ENCODE data around the gene PEX5.

Gene PEX5

DNA sequence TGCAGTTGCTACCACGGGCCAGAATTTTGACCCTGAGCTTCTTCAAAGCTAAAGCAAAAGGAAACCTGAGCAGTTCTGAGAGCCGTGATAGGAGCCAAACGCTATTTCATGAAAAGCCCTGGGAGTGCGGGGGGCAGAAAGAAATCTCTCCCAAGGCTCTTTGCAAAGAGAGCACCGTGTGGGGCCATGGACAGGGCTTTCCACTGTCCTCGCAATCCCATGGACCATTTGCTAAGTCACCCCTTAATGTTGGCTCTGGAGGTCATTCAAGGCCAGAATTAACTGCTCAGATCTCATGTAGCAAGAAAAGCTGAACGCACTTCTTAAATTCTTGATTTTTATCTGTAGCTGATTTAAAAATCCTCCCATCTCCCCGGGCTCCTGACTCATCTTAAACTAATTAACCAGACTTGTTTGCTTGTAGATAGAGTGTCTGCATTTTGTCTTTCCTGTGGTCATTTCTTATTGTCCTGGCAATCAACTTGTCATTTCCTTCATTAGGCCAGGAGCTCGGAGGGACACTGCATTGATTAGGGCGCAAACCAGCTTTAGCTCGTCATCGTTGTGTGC is 34.5 kb upstream of the PEX5 start:
- H3K9me3 Mint-ChIP-seq, result no peaks in the 10 kb centered on the region
- H3K27ac Mint-ChIP-seq, result no peak overlapping the region
- H3K27me3 Mint-ChIP-seq, result no peaks in the 10 kb centered on the region
- H3K4me1 Mint-ChIP-seq (ENCODE audit: low read depth), result no peaks in the 10 kb centered on the region
- no peak overlapping the region for H3K4me3 Mint-ChIP-seq
- peaks cover 18% of the 10 kb centered on the region for H3K36me3 Mint-ChIP-seq (ENCODE audit: low read depth)

DNA sequence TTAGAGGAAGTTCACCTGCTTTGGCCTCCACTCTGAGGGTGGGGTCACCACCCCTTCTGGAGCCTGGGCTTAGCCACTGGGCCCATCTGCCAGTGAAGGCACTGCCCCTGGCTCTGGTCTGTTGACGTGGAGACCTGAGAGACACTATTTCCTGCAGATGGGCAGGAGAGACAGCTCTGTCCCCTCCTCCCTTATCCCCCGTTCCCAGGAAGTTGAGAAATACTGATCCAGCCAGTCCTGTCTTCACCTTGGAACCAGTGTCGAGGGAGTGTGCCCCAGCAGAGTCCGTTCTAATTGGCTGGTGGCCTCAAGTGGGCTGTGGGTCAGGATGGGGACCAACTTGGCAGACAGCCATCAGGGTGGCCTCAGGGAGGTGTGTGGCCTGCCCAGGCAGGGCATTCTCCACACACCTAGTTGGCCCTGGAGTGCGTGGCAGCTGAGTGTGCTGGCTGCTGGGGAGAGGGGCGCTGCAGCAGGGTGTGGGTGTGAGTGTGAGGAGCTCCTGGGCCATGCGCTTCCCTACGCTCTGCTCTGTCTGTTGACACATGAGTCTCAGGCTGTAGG is 33.9 kb upstream of the PEX5 start:
- H3K9me3 Mint-ChIP-seq, result no peaks in the 10 kb centered on the region
- H3K36me3 Mint-ChIP-seq (ENCODE audit: low read depth), result peaks cover 13% of the 10 kb centered on the region
- no peak overlapping the region for H3K27ac Mint-ChIP-seq
- H3K4me3 Mint-ChIP-seq, result no peak overlapping the region
- no peaks in the 10 kb centered on the region for H3K4me1 Mint-ChIP-seq (ENCODE audit: low read depth)
- H3K27me3 Mint-ChIP-seq, result no peaks in the 10 kb centered on the region

DNA sequence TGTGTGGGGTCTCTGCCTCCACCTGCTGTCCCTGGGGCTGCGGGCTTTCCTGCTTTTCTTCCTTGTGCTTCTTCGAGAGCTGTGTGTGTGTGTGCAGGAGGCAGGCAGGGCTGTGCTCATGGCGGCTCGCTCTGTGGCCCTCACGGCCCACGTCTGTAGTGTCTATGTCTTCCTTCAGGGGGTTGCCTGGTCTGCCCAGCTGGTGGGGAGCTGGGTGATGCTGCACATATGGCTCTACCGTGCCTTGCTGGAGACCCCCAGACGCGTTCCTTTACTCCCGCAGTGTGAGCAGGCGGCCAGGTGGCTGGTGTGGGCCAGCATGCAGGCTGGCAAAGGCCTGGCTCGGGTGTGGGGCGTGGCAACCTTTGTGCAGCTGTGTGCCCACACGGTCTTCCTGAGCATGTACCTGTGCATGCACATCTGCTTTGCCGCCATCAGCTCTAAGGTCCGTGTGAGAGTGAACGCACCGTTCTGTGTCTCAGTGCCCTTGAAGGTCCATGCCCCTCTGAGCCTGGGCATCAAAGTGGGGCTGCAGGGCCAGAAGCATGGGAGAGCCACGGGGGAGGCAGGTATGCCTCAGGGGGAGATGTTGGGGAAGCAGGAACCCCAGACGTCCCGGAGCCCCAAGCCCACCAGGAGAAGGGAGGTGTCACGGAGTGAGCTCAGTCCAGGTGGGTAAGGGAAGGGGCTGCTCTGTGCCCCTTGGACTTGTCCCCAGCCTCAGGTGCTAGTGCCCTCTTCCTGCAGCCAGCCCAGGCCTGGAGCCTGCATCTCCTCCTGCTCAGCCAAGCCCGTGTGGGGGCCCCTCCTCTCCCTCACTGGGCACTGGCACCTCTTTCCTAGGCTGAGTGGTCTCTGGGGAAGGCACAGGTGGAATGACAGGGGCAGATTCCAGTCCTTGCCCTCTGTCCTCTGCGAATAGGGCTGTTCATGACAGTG is 33.0 kb upstream of the PEX5 start:
- H3K4me3 Mint-ChIP-seq, result no peak overlapping the region
- no peaks in the 10 kb centered on the region for H3K27me3 Mint-ChIP-seq
- H3K4me1 Mint-ChIP-seq (ENCODE audit: low read depth), result no peaks in the 10 kb centered on the region
- no peak overlapping the region for H3K27ac Mint-ChIP-seq
- peaks cover 6% of the 10 kb centered on the region for H3K36me3 Mint-ChIP-seq (ENCODE audit: low read depth)
- H3K9me3 Mint-ChIP-seq, result no peaks in the 10 kb centered on the region

DNA sequence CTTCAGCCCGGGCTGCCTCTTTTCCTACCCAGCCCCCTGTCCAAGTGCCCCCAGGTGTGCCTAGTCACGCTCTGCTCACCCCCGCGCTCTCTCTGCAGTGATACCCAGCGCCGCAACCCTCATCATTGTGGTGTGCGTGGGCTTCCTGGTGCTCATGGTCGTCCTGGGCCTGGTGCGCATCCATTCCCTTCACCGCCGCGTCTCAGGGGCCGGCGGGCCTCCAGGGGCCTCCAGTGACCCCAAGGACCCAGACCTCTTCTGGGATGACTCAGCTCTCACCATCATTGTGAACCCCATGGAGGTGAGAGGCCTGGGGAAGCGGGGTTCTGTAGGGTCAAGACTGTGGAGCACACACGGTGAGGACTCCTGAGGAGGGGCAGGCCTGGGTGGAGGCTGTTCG is 32.1 kb upstream of the PEX5 start:
- H3K27ac Mint-ChIP-seq, result no peak overlapping the region
- H3K4me3 Mint-ChIP-seq, result no peak overlapping the region
- H3K4me1 Mint-ChIP-seq (ENCODE audit: low read depth), result no peaks in the 10 kb centered on the region
- H3K36me3 Mint-ChIP-seq (ENCODE audit: low read depth), result peaks cover 6% of the 10 kb centered on the region
- no peaks in the 10 kb centered on the region for H3K9me3 Mint-ChIP-seq
- H3K27me3 Mint-ChIP-seq, result peaks cover under 1% of the 10 kb centered on the region

DNA sequence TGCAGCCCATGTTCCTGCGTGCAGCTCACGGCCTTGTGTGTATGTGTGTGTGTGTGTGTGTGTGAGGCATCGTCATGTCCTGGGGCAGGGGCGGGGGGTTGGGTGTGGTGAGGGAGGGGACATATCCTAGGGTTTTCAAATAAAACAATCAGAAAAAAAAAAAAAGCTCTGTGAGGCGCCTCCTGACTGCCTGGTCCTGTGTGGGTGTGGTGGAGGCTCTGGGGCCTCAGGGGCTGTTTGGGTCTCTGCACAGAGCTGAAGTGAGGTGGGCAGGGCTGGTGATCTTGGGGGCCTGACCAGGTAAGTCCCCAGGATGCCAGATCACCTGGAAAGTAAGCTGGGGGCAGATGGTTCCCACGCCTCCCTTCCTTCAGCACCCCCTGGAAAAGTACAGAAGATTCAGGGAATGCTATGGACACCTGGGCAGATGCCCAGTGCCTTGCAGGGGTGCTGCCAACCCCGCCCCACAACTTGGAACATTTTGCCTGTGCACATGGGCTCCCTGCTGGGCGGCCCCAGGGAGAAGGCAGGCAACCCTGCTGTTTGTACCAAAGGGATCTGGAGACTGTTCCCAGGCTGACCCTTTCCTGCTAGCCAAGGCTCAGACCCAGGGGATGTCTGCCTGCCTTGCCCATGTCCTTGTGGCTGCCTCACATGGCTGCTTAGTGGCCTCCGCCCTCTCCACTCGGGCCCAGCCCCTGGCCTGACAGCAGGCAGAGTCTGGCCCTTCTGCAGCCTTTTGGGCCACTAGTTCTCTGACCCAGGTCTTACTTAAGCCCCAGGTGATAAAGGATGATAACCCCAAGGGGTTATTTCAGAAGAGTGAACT is 30.5 kb upstream of the PEX5 start:
- peaks cover 7% of the 10 kb centered on the region for H3K4me1 Mint-ChIP-seq (ENCODE audit: low read depth)
- H3K4me3 Mint-ChIP-seq, result no peak overlapping the region
- peaks cover 5% of the 10 kb centered on the region for H3K36me3 Mint-ChIP-seq (ENCODE audit: low read depth)
- H3K9me3 Mint-ChIP-seq, result no peaks in the 10 kb centered on the region
- H3K27ac Mint-ChIP-seq, result no peak overlapping the region
- H3K27me3 Mint-ChIP-seq, result peaks cover 10% of the 10 kb centered on the region

DNA sequence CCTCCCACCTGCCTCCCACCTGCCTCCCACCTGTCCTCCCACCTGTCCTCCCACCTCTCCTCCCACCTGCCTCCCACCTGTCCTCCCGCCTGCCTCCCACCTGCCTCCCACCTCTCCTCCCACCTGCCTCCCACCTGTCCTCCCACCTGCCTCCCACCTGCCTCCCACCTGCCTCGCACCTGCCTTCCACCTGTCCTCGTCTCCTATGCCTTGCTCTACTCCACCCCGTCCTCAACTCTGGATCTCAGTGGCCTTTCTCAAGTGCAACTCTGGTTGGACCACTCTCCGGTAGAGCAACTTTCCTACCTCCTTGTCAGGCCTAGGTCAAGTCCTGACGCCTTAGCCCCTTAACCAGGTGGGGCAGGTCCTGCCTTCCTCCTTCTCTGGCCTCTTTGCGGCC is 29.3 kb upstream of the PEX5 start:
- no peaks in the 10 kb centered on the region for H3K36me3 Mint-ChIP-seq (ENCODE audit: low read depth)
- H3K4me3 Mint-ChIP-seq, result no peak overlapping the region
- peaks cover 15% of the 10 kb centered on the region for H3K27me3 Mint-ChIP-seq
- peaks cover 7% of the 10 kb centered on the region for H3K4me1 Mint-ChIP-seq (ENCODE audit: low read depth)
- peak overlapping the region; percentile 22 for H3K27ac Mint-ChIP-seq
- H3K9me3 Mint-ChIP-seq, result no peaks in the 10 kb centered on the region

DNA sequence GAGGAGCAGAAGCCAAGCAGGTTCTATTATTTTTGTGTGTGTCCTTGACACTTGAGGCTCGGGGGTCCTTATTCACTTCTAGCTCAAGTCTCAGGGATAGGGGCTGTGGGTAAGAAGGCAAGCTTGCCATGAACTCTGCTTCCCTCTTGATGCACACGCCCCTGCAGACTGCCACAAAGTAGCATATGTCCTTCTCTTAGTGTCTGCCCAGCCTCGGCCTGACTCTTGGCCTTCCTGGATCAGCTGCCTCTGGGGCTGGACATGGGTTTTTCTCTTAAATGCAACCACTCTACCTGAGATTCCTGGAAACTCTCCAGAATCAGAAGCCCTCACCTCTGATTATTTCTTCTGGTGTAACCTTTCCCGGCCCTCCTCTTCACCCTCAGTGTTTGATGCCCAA is 28.2 kb upstream of the PEX5 start:
- H3K36me3 Mint-ChIP-seq (ENCODE audit: low read depth), result no peaks in the 10 kb centered on the region
- no peak overlapping the region for H3K4me3 Mint-ChIP-seq
- H3K9me3 Mint-ChIP-seq, result no peaks in the 10 kb centered on the region
- peaks cover 7% of the 10 kb centered on the region for H3K4me1 Mint-ChIP-seq (ENCODE audit: low read depth)
- peaks cover 15% of the 10 kb centered on the region for H3K27me3 Mint-ChIP-seq
- H3K27ac Mint-ChIP-seq, result no peak overlapping the region

DNA sequence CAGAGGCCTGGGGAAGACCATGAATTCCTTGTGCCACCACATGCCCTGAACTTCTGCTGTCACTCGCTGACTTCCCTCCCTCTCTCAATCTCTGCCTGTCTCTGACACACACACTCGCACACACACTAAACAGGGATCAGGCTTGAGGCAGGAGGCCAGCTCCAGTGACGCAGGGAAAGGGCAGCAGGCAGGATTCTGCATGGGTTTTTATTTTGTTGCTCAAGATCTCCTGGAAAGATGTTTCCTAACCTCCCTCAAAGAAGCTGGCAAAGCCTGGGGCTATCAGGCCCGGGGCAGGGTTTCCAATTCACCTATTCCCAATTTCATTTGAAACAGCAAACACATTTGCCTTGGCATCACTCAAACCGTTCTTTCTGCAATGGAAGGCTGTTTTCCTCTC is 27.7 kb upstream of the PEX5 start:
- Mint-ChIP-seq H3K4me1 (ENCODE audit: low read depth) (peaks cover 7% of the 10 kb centered on the region), H3K36me3 (ENCODE audit: low read depth) (no peaks in the 10 kb centered on the region), H3K27me3 (peaks cover 20% of the 10 kb centered on the region), H3K27ac (no peak overlapping the region), H3K4me3 (no peak overlapping the region), H3K9me3 (no peaks in the 10 kb centered on the region)

DNA sequence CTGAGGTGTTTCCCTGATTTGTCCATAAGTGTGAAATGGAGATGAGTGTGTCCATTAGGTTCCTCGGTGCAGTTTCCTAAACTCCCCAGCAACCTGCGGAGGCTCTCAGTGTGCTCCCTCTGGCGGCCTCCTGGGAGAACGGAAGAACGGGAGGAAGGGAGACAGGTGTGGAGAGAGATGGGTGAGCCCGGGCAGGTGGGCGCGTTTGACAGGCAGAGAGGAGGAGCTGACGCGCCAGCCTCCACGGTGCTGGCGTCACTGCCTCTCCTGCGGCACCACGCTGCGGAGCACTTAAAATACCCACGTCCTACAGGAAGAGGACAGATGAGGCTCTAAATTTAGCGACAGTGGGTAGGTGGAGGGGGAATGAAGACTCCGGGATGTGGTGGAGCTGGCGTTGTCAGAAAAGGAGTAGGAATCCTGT is 26.8 kb upstream of the PEX5 start:
- no peak overlapping the region for H3K27ac Mint-ChIP-seq
- peaks cover 7% of the 10 kb centered on the region for H3K4me1 Mint-ChIP-seq (ENCODE audit: low read depth)
- peaks cover 8% of the 10 kb centered on the region for H3K36me3 Mint-ChIP-seq (ENCODE audit: low read depth)
- no peak overlapping the region for H3K4me3 Mint-ChIP-seq
- peaks cover 21% of the 10 kb centered on the region for H3K27me3 Mint-ChIP-seq
- peaks cover 7% of the 10 kb centered on the region for H3K9me3 Mint-ChIP-seq

DNA sequence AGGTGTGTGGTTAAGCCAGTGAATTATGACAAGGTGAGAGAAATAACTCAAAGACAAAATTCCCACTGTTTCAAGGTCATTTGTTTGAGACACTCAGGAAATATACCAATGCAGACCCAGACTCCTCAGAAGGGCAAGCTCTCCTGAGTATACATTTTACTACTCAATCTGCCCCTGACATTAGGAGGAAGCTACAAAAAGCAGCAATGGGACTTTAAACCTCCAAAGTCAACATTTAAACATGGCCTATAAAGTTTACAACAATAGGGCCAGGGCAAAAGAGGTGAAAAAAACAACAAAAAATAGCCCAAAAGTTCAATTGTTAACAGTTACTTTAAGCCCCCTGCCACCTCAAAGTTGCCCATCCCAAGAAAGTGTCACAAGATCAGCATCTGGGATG is 19.5 kb upstream of the PEX5 start:
- Mint-ChIP-seq H3K9me3 (peaks cover 24% of the 10 kb centered on the region), H3K36me3 (ENCODE audit: low read depth) (peaks cover 12% of the 10 kb centered on the region), H3K27me3 (peaks cover 23% of the 10 kb centered on the region), H3K4me3 (no peak overlapping the region), H3K4me1 (ENCODE audit: low read depth) (no peaks in the 10 kb centered on the region), H3K27ac (no peak overlapping the region)

DNA sequence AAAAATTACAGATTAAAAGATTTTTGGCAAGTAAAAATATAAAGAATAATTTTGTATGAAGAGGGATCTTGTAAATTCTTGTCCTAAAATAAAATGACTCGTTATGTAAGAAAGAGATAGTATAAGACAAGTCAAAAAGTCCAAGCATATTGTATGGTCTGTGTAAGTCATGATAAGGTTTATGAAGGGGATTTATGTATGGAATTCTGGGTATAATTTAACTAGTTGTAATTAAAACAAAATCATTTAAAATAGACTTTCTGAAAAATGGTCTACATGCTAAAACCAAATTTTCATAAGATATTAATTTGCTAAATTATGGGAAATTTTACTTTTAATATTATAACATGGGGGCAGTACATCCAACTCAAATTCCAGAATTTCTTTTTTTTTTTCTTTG is 17.6 kb upstream of the PEX5 start:
- Mint-ChIP-seq H3K27me3 (peaks cover 31% of the 10 kb centered on the region), H3K9me3 (peaks cover 24% of the 10 kb centered on the region), H3K36me3 (ENCODE audit: low read depth) (peaks cover 12% of the 10 kb centered on the region), H3K4me3 (no peak overlapping the region), H3K27ac (no peak overlapping the region), H3K4me1 (ENCODE audit: low read depth) (no peaks in the 10 kb centered on the region)

DNA sequence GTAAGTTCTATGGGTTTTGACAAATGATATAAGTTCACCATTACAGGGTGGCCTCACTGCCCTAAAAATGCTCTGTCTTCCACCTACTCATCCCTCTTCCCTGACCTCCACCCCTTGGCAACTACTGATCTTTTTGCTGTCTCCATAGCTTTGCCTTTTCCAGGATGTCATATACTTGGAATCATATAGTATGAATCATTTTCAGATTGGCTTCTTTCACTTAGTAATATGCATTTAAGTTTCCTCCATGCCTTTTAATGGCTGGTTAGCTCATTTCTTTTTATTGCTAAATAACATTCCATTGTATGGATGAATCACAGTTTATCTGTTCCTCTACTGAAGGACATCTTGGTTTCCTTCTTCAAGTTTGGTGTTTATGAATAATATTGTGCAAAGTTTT is 14.0 kb upstream of the PEX5 start:
- Mint-ChIP-seq H3K9me3 (peaks cover 6% of the 10 kb centered on the region), H3K4me3 (no peak overlapping the region), H3K4me1 (ENCODE audit: low read depth) (no peaks in the 10 kb centered on the region), H3K27ac (no peak overlapping the region), H3K27me3 (peaks cover 45% of the 10 kb centered on the region), H3K36me3 (ENCODE audit: low read depth) (no peaks in the 10 kb centered on the region)

DNA sequence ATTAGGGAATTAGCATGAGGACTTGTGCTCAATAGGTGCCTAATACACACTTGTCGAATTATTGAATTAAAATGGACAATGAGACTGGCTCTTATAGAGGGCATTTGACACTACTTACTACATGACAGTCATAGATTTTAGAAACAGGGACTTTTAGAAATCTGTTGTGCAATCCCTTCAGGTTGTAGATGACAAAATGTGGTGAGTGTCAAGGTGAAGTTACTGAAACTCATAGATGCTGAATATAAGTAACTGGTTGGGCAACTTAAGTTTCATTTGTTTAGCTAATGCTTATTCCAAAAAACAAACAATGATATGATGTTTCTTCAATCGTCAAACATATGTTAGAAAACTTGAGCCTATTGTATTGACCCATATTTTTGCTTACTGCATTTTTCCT is 12.9 kb upstream of the PEX5 start:
- H3K4me1 Mint-ChIP-seq (ENCODE audit: low read depth), result no peaks in the 10 kb centered on the region
- H3K27ac Mint-ChIP-seq, result no peak overlapping the region
- no peak overlapping the region for H3K4me3 Mint-ChIP-seq
- H3K27me3 Mint-ChIP-seq, result peaks cover 47% of the 10 kb centered on the region
- H3K36me3 Mint-ChIP-seq (ENCODE audit: low read depth), result no peaks in the 10 kb centered on the region
- no peaks in the 10 kb centered on the region for H3K9me3 Mint-ChIP-seq

DNA sequence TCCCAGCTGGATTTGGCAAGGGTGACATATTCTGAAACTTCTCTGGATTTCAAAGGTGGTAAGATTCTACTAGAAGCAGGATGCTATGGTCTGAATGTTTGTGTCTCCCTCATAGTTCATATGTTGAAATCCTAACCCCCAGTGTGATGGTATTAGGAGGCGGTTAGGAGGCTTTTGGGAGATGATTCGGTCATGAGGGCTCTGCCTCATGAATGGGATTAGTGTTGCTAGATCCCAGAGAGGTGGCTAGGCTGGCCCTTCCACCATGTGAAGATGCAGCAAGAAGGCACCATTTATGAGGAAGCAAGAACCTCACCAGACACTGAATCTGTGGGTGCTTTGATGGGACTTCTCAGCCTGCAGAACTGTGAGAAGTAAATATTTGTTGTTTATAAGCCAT is 11.0 kb upstream of the PEX5 start:
- H3K4me3 Mint-ChIP-seq, result no peak overlapping the region
- H3K4me1 Mint-ChIP-seq (ENCODE audit: low read depth), result no peaks in the 10 kb centered on the region
- no peaks in the 10 kb centered on the region for H3K36me3 Mint-ChIP-seq (ENCODE audit: low read depth)
- H3K27ac Mint-ChIP-seq, result no peak overlapping the region
- peaks cover 39% of the 10 kb centered on the region for H3K27me3 Mint-ChIP-seq
- no peaks in the 10 kb centered on the region for H3K9me3 Mint-ChIP-seq

DNA sequence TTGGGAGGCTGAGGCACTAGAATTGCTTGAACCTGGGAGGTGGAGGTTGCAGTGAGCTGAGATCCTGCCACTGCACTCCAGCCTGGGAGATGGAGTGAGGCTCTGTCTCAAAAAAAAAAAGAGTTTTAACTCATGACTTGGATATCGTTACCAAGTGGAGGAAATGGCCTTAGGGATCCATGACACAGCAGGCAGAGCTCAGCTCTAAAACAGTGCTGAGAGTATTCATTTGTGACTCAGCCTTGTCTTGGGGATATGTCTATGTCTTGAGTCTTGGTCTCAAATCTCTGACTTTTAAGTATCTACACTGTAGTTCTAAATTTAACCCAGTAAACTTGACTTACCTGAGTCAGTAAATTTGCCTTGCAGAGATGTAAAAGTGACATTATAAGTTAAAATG is 8.8 kb upstream of the PEX5 start:
- Mint-ChIP-seq H3K4me3 (no peak overlapping the region), H3K36me3 (ENCODE audit: low read depth) (no peaks in the 10 kb centered on the region), H3K27me3 (peaks cover 35% of the 10 kb centered on the region), H3K9me3 (no peaks in the 10 kb centered on the region), H3K4me1 (ENCODE audit: low read depth) (no peaks in the 10 kb centered on the region), H3K27ac (no peak overlapping the region)

All from stimulated activated naive CD8-positive, alpha-beta T cell treated with anti-CD3 and anti-CD28 coated beads, Interleukin-15, Interleukin-2, amounts not matched to agents 100 ng/mL and 50 ng/mL, for 24 hours (primary cell).